ENCODE results near the gene NEURL1.

GRCh38 chr10:103458720-103459119, 34.8 kb upstream of the NEURL1 start, which contains the start of gene CALHM1:
- no peak for TF ChIP-seq CTCF (conservative IDR thresholded peaks at IDR 0.05)
- TF ChIP-seq ZFX (IDR thresholded peaks at IDR 0.05): no peak

All from C4-2B (cell line).